Measurements from ENCODE around the gene NCLN. TPM values are rescaled to one million over a fixed set of nuclear protein-coding genes. Genes with fewer than 3 reads are reported as not detected.

Gene NCLN
- 10 to 100 TPM; 48.6 to 68.5 TPM for total RNA-seq

- Histone ChIP-seq H3K4me1 (replicated peaks) (peaks cover 10% of the 10 kb centered on the region), H3K36me3 (no peaks in the 10 kb centered on the region), H3K27me3 (replicated peaks; ENCODE audit: insufficient read depth) (no peaks in the 10 kb centered on the region), H3K27ac (peak within 1 kb of the TSS; percentile 82 to 89), H3K9me3 (no peaks in the 10 kb centered on the region), H3K4me3 (peak within 1 kb of the TSS; percentile 88 to 95)
- TF ChIP-seq CTCF (IDR thresholded peaks at IDR 0.05) (peak in 1 of 4 experiments; percentile 14), POLR2A (IDR thresholded peaks at IDR 0.05) (peak; percentile 26), POLR2AphosphoS5 (IDR thresholded peaks at IDR 0.05) (peak; percentile 86)
- intact Hi-C loops (cut with DNase I), result no loop called here
- under 1% methylated on average over 54 of the region's 69 CpGs for WGBS
- peak; percentile 95 for DNase-seq (ENCODE audit: low spot score)
Observed at GRCh38 chr19:3185461-3186159, at the start of gene NCLN. TSS of gene NCLN (plus strand) at chr19:3185930. CDS start at chr19:3186031, 101 bp downstream.

- DNase-seq (ENCODE audit: low spot score), result peak; percentile 72
- TF ChIP-seq POLR2A (IDR thresholded peaks at IDR 0.05) (peak; percentile 83), CTCF (IDR thresholded peaks at IDR 0.05) (no peak), POLR2AphosphoS5 (IDR thresholded peaks at IDR 0.05) (peak; percentile 34)
- Histone ChIP-seq H3K27me3 (replicated peaks; ENCODE audit: insufficient read depth) (no peaks in the 10 kb centered on the region), H3K36me3 (no peaks in the 10 kb centered on the region), H3K9me3 (no peaks in the 10 kb centered on the region), H3K4me1 (replicated peaks) (peaks cover 6% of the 10 kb centered on the region), H3K27ac (peak within 1 kb of the TSS; percentile 75 to 79), H3K4me3 (peak within 1 kb of the TSS; percentile 34 to 47)
- intact Hi-C loops (cut with DNase I), result no loop called here
- 52% methylated on average over 22 of the region's 40 CpGs for WGBS
Observed at GRCh38 chr19:3135961-3136683, 49.6 kb upstream of the NCLN start, which contains the start of gene GNA15. TSS of gene GNA15 (plus strand) at chr19:3136033. CDS start at chr19:3136451, 418 bp downstream.

GRCh38 chr19:3136684-3137055, 49.1 kb upstream of the NCLN start:
- TF ChIP-seq CTCF (IDR thresholded peaks at IDR 0.05) (no peak), POLR2AphosphoS5 (IDR thresholded peaks at IDR 0.05) (peak; percentile 62), POLR2A (IDR thresholded peaks at IDR 0.05) (peak; percentile 73)
- peak overlapping the region; percentile 75 to 79 for H3K27ac ChIP-seq
- H3K4me1 ChIP-seq (replicated peaks), result peaks cover 6% of the 10 kb centered on the region
- peak overlapping the region; percentile 34 to 47 for H3K4me3 ChIP-seq
- no peaks in the 10 kb centered on the region for H3K27me3 ChIP-seq (replicated peaks; ENCODE audit: insufficient read depth)
- H3K36me3 ChIP-seq, result no peaks in the 10 kb centered on the region
- 47% methylated on average over 16 of the region's 16 CpGs for WGBS
- intact Hi-C loops (cut with DNase I), result no loop called here
- DNase-seq (ENCODE audit: low spot score), result peak; percentile 66
- H3K9me3 ChIP-seq, result no peaks in the 10 kb centered on the region

- TF ChIP-seq POLR2AphosphoS5 (IDR thresholded peaks at IDR 0.05) (no peak), CTCF (IDR thresholded peaks at IDR 0.05) (no peak), POLR2A (IDR thresholded peaks at IDR 0.05) (no peak)
- DNase-seq (ENCODE audit: low spot score), result no peak
- WGBS, result 30% methylated on average over 7 of the region's 7 CpGs
- H3K4me1 ChIP-seq (replicated peaks), result peaks cover 6% of the 10 kb centered on the region
- H3K9me3 ChIP-seq, result no peaks in the 10 kb centered on the region
- H3K27me3 ChIP-seq (replicated peaks; ENCODE audit: insufficient read depth), result no peaks in the 10 kb centered on the region
- no peaks in the 10 kb centered on the region for H3K36me3 ChIP-seq
- H3K4me3 ChIP-seq, result peak overlapping the region in 1 of 2 donors; percentile 34
- intact Hi-C loops (cut with DNase I), result no loop called here
- H3K27ac ChIP-seq, result peak overlapping the region; percentile 75 to 79
Observed at GRCh38 chr19:3137119-3137518, 48.6 kb upstream of the NCLN start.

Data from prostate gland (tissue), 2 donors.